H9 (cell line): ENCODE measurements around the gene ANKRD44. TPM values are rescaled to one million over a fixed set of nuclear protein-coding genes. Genes with fewer than 3 reads are reported as not detected.

Experiments
- DNase-seq: peaks from one replicate; pipeline ENCODE4 v3.0.0-alpha.2; 2017
- H2AFZ ChIP-seq: one replicate; pipeline ENCODE4 v1.6.1; 2013; ENCODE audit warnings: mild to moderate bottlenecking, low read length, control low read depth, moderate library complexity
- H2AK5ac ChIP-seq: 2 replicates; pipeline ENCODE4 v1.6.1; 2013; ENCODE audit warnings: low read length, control low read depth, mixed read lengths; ENCODE audit not compliant: insufficient read length
- H2BK120ac ChIP-seq: one replicate; pipeline ENCODE4 v1.6.1; 2013; ENCODE audit warnings: low read depth, mild to moderate bottlenecking, low read length, control low read depth, inconsistent platforms; ENCODE audit not compliant: poor library complexity, severe bottlenecking
- H2BK12ac ChIP-seq: 2 replicates; pipeline ENCODE4 v1.6.1; 2013; ENCODE audit warnings: low read length, control low read depth, mixed read lengths, low read depth; ENCODE audit not compliant: insufficient read length
- H2BK15ac ChIP-seq: 2 replicates; pipeline ENCODE4 v1.6.1; 2013; ENCODE audit warnings: low read depth, low read length, control low read depth
- H2BK20ac ChIP-seq: one replicate; pipeline ENCODE4 v1.6.1; 2013; ENCODE audit warnings: low read depth, mild to moderate bottlenecking, low read length, control low read depth, inconsistent platforms; ENCODE audit not compliant: poor library complexity, severe bottlenecking
- H2BK5ac ChIP-seq: 2 replicates; pipeline ENCODE4 v1.6.1; 2013; ENCODE audit warnings: low read length, control low read depth, mixed read lengths; ENCODE audit not compliant: insufficient read length
- H3K14ac ChIP-seq: 2 replicates; pipeline ENCODE4 v1.6.1; 2013; ENCODE audit warnings: low read length, control low read depth; ENCODE audit not compliant: insufficient read depth
- H3K18ac ChIP-seq: 2 replicates; pipeline ENCODE4 v1.6.1; 2013; ENCODE audit warnings: low read depth, mild to moderate bottlenecking, mixed read lengths, low read length, control low read depth; ENCODE audit not compliant: insufficient read length
- H3K23ac ChIP-seq: 2 replicates; pipeline ENCODE4 v1.6.1; 2013; ENCODE audit warnings: low read length, control low read depth, mixed read lengths, low read depth; ENCODE audit not compliant: insufficient read length
- H3K23me2 ChIP-seq: 2 replicates; pipeline ENCODE4 v1.6.1; 2013; ENCODE audit warnings: low read depth, mild to moderate bottlenecking, mixed read lengths, low read length, control low read depth; ENCODE audit not compliant: insufficient read length, poor library complexity, severe bottlenecking
- H3K27ac ChIP-seq: 2 replicates; pipeline ENCODE4 v1.5.1; 2013; ENCODE audit warnings: low read length, control low read depth, mixed read lengths, low read depth; ENCODE audit not compliant: insufficient read length
- H3K27me3 ChIP-seq: 2 replicates; pipeline ENCODE4 v1.6.1; 2013; ENCODE audit warnings: low read length, control low read depth, inconsistent platforms; ENCODE audit not compliant: insufficient read depth
- H3K4ac ChIP-seq: 2 replicates; pipeline ENCODE4 v1.6.1; 2013; ENCODE audit warnings: low read depth, mild to moderate bottlenecking, control low read depth, inconsistent platforms, low read length, moderate library complexity
- H3K4me1 ChIP-seq: 2 replicates; pipeline ENCODE4 v1.6.1; 2013; ENCODE audit warnings: low read length, control low read depth, inconsistent platforms; ENCODE audit not compliant: insufficient read depth
- H3K4me2 ChIP-seq: 2 replicates; pipeline ENCODE4 v1.6.1; 2013; ENCODE audit warnings: low read length, control low read depth, mixed read lengths; ENCODE audit not compliant: insufficient read length, insufficient read depth
- H3K56ac ChIP-seq: 2 replicates; pipeline ENCODE4 v1.6.1; 2013; ENCODE audit warnings: low read depth, mild to moderate bottlenecking, mixed read lengths, low read length, control low read depth; ENCODE audit not compliant: insufficient read length
- H3K79me1 ChIP-seq: 2 replicates; pipeline ENCODE4 v1.6.1; 2013; ENCODE audit warnings: low read depth, mild to moderate bottlenecking, moderate library complexity, low read length, control low read depth, inconsistent platforms; ENCODE audit not compliant: insufficient read depth, poor library complexity, severe bottlenecking
- H3K79me2 ChIP-seq: 2 replicates; pipeline ENCODE4 v1.6.1; 2013; ENCODE audit warnings: low read length, control low read depth, inconsistent platforms; ENCODE audit not compliant: insufficient read depth
- H3K9ac ChIP-seq: 2 replicates; pipeline ENCODE4 v1.6.1; 2013; ENCODE audit warnings: low read length, control low read depth, mixed read lengths; ENCODE audit not compliant: insufficient read length; ENCODE audit errors: extremely low read depth
- H3K9me3 ChIP-seq: one replicate; pipeline ENCODE4 v1.6.1; 2013; ENCODE audit warnings: low read depth, low read length, inconsistent platforms; ENCODE audit not compliant: control insufficient read depth
- H3T11ph ChIP-seq: one replicate; pipeline ENCODE4 v1.6.1; 2013; ENCODE audit warnings: mild to moderate bottlenecking, low read length, control low read depth, inconsistent platforms
- H4K20me1 ChIP-seq: one replicate; pipeline ENCODE4 v1.6.1; 2013; ENCODE audit not compliant: control insufficient read depth, insufficient read length, insufficient read depth
- H4K5ac ChIP-seq: 2 replicates; pipeline ENCODE4 v1.6.1; 2013; ENCODE audit warnings: low read depth, mild to moderate bottlenecking, mixed read lengths, low read length, control low read depth; ENCODE audit not compliant: insufficient read length
- H4K8ac ChIP-seq: replicated peaks from 2 replicates; pipeline ENCODE4 v1.6.1; 2013; ENCODE audit warnings: low read length, control low read depth, mixed read lengths, low read depth; ENCODE audit not compliant: insufficient read length
- H4K91ac ChIP-seq: 2 replicates; pipeline ENCODE4 v1.6.1; 2013; ENCODE audit warnings: low read depth, mild to moderate bottlenecking, moderate library complexity, mixed read lengths, low read length, control low read depth; ENCODE audit not compliant: insufficient read length
- H3K27ac Mint-ChIP-seq, 3 experiments: 2 replicates in 2 of 3; 3 replicates in 1 of 3; pipeline ENCODE4 v1.8.0; 2020 to 2021; ENCODE audit warnings: mixed read lengths in 3 of 3, mild to moderate bottlenecking in 1 of 3, moderate library complexity in 1 of 3
- H3K27me3 Mint-ChIP-seq: 2 replicates; pipeline ENCODE4 v1.8.0; 2021; ENCODE audit warnings: low read depth, mild to moderate bottlenecking, moderate library complexity, mixed read lengths
- H3K36me3 Mint-ChIP-seq, 3 experiments: 2 replicates in 2 of 3; 3 replicates in 1 of 3; pipeline ENCODE4 v1.8.0; 2020 to 2021; ENCODE audit warnings: low read depth in 3 of 3, mixed read lengths in 3 of 3; ENCODE audit not compliant: insufficient read depth in 1 of 3
- H3K4me1 Mint-ChIP-seq, 2 experiments: 2 replicates each; pipeline ENCODE4 v1.8.0; 2020; ENCODE audit warnings: mixed read lengths in 2 of 2
- H3K4me3 Mint-ChIP-seq, 2 experiments: 2 replicates in 1 of 2; 3 replicates in 1 of 2; pipeline ENCODE4 v1.8.0; 2020 to 2021; ENCODE audit warnings: mild to moderate bottlenecking in 2 of 2, mixed read lengths in 2 of 2, moderate library complexity in 1 of 2
- H3K9me3 Mint-ChIP-seq, 2 experiments: 2 replicates in 1 of 2; 3 replicates in 1 of 2; pipeline ENCODE4 v1.8.0; 2020; ENCODE audit warnings: mild to moderate bottlenecking in 2 of 2, mixed read lengths in 2 of 2, moderate library complexity in 1 of 2
- WGBS: extraction: QIAGEN DNeasy Blood & Tissue Kit; methylation state at CpG from one replicate; pipeline ENCODE4 v1.1.7; 2013; ENCODE audit warnings: missing lambda C conversion rate, low lambda C conversion rate, mixed read lengths; ENCODE audit not compliant: insufficient read length; ENCODE audit errors: extremely low coverage; 5-methylcytosine and 5-hydroxymethylcytosine counted together
- total RNA-seq: library from RNA; stranded (reverse); gene quantifications from 2 replicates; pipeline ENCODE4 v1.2.1, GENCODE V29; 2021
- TF ChIP-seq, protein P1 (sequence below): fragments of 200-600 bp; sonication (generic); conservative IDR thresholded peaks from 3 replicates; pipeline ENCODE4 v1.8.0; 2021; ENCODE audit warnings: antibody characterized with exemption, mild to moderate bottlenecking

The ANKRD44 gene
- total RNA-seq, 1 experiment from 2014 or later: 1.9 TPM

DNA sequence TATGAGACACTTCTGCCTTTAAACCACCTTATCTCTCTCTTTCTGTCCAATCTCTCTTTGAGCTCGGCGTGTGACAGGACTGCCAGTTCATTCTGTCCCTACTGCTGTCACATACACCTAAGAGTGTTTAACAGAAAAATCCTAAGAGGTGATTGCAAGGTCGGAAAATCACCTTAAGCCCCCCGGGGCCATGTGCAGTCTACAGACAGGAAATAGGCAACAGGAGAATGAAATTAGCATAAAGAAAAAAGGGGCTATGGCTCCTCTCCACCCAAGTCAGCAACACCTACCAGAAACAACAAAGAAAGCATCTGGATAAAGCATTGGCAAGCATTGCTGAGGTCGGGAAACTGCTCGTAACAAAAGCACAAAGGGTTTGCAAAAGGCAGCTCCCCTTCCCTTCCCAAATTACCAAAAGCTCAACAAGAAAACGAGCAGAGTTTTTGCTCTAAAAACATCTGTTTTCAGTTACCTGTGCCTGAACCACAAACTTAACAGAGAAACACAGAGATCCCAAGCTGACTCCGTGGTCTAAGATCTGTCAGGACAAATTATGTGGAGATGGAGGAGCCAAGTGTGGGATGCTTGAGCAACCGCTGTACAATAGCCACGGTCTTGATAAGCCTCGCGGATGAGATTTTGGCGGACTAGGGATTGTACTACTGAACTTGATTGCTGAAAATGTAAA lies 30.4 kb downstream of the ANKRD44 start:
- H3K27ac Mint-ChIP-seq: no peak overlapping the region

More for the DNA sequence above, 30.4 kb downstream of the ANKRD44 start:
- Histone ChIP-seq H3K79me1 (no peaks in the 10 kb centered on the region), H3K18ac (no peak overlapping the region), H2BK12ac (no peak overlapping the region), H2BK15ac (no peak overlapping the region), H4K8ac (no peak overlapping the region), H3K4me2 (no peak overlapping the region), H2BK20ac (no peak overlapping the region), H4K91ac (no peak overlapping the region), H3K56ac (no peak overlapping the region), H3K23me2 (no peaks in the 10 kb centered on the region), H3K4ac (no peak overlapping the region), H2BK120ac (no peak overlapping the region), H3K79me2 (no peaks in the 10 kb centered on the region), H3K14ac (no peak overlapping the region), H3K4me1 (no peaks in the 10 kb centered on the region), H3K9me3 (no peaks in the 10 kb centered on the region), H3K27ac (no peak overlapping the region), H4K20me1 (no peaks in the 10 kb centered on the region), H3K9ac (no peak overlapping the region), H4K5ac (no peak overlapping the region), H2BK5ac (no peak overlapping the region), H2AFZ (no peak overlapping the region), H2AK5ac (no peak overlapping the region), H3K27me3 (no peaks in the 10 kb centered on the region), H3T11ph (no peak overlapping the region), H3K23ac (no peak overlapping the region)
- H3K4me3 Mint-ChIP-seq: no peak overlapping the region
- TF ChIP-seq, protein P1, sequence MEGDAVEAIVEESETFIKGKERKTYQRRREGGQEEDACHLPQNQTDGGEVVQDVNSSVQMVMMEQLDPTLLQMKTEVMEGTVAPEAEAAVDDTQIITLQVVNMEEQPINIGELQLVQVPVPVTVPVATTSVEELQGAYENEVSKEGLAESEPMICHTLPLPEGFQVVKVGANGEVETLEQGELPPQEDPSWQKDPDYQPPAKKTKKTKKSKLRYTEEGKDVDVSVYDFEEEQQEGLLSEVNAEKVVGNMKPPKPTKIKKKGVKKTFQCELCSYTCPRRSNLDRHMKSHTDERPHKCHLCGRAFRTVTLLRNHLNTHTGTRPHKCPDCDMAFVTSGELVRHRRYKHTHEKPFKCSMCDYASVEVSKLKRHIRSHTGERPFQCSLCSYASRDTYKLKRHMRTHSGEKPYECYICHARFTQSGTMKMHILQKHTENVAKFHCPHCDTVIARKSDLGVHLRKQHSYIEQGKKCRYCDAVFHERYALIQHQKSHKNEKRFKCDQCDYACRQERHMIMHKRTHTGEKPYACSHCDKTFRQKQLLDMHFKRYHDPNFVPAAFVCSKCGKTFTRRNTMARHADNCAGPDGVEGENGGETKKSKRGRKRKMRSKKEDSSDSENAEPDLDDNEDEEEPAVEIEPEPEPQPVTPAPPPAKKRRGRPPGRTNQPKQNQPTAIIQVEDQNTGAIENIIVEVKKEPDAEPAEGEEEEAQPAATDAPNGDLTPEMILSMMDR: no peak
- no CpG with 5 or more reads among the region's 13 CpGs for WGBS
- peaks cover 6 to 11% of the 10 kb centered on the region in 2 experiments for H3K4me1 Mint-ChIP-seq
- no peak for DNase-seq
- no peaks in the 10 kb centered on the region for H3K27me3 Mint-ChIP-seq
- no peaks in the 10 kb centered on the region for H3K9me3 Mint-ChIP-seq
- H3K36me3 Mint-ChIP-seq: no peaks in the 10 kb centered on the region
